WTC11 (cell line): ENCODE results near the gene CXCL12. TPM values are rescaled to one million over a fixed set of nuclear protein-coding genes. Genes with fewer than 3 reads are reported as not detected.

ENCODE experiments used
- ATAC-seq: fragments of 200-7000 bp; cut with Tn5 transposase; 2 replicates; pipeline ENCODE4 v1.10.0; 2021; ENCODE audit warnings: mild to moderate bottlenecking, moderate library complexity
- CTCF ChIA-PET: fragments of 300-600 bp; sonication (Branson Sonifier 250); formaldehyde crosslinking; loops from one replicate; lab custom pipeline; 2021; ENCODE audit warnings: antibody characterized with exemption; lab: Charles Lee
- POLR2A ChIA-PET: fragments of 350-600 bp; sonication (Branson Sonifier 250); formaldehyde crosslinking; loops from one replicate; lab custom pipeline; 2021; ENCODE audit warnings: antibody characterized with exemption; lab: Charles Lee
- DNase-seq: peaks from one replicate; pipeline ENCODE4 v3.0.0; 2021; ENCODE audit warnings: low spot score
- H3K27ac Mint-ChIP-seq: 2 replicates; pipeline ENCODE4 v1.8.0; 2021; ENCODE audit warnings: mixed read lengths
- H3K27me3 Mint-ChIP-seq: 2 replicates; pipeline ENCODE4 v1.8.0; 2021; ENCODE audit warnings: low read depth, mild to moderate bottlenecking, moderate library complexity, mixed read lengths
- H3K36me3 Mint-ChIP-seq: 2 replicates; pipeline ENCODE4 v1.8.0; 2021; ENCODE audit warnings: mixed read lengths
- H3K4me1 Mint-ChIP-seq: 2 replicates; pipeline ENCODE4 v1.8.0; 2022; ENCODE audit warnings: mixed read lengths
- H3K4me3 Mint-ChIP-seq: 2 replicates; pipeline ENCODE4 v1.8.0; 2021; ENCODE audit warnings: mild to moderate bottlenecking, moderate library complexity, mixed read lengths
- H3K9me3 Mint-ChIP-seq: 2 replicates; pipeline ENCODE4 v1.8.0; 2021; ENCODE audit warnings: mixed read lengths
- EMX1 ChIP-seq: fragments of 250-450 bp; sonication (Bioruptor Pico); IDR thresholded peaks from 2 replicates; pipeline ENCODE4 v1.8.0; 2021; ENCODE audit warnings: mild to moderate bottlenecking
- ESRRA ChIP-seq: sonication (generic); formaldehyde crosslinking; IDR thresholded peaks from 2 replicates; pipeline ENCODE4 v1.8.1; 2022; ENCODE audit warnings: mild to moderate bottlenecking, missing genetic modification reagents, borderline replicate concordance
- FOXK1 ChIP-seq: sonication (generic); formaldehyde crosslinking; IDR thresholded peaks from 2 replicates; pipeline ENCODE4 v1.8.0; 2022; ENCODE audit warnings: mild to moderate bottlenecking, moderate library complexity, missing genetic modification reagents
- FOXP4 ChIP-seq: sonication (generic); formaldehyde crosslinking; IDR thresholded peaks from 2 replicates; pipeline ENCODE4 v1.8.0; 2022; ENCODE audit warnings: mild to moderate bottlenecking, missing genetic modification reagents
- GABPB1 ChIP-seq: sonication (generic); formaldehyde crosslinking; IDR thresholded peaks from 2 replicates; pipeline ENCODE4 v1.8.1; 2023; ENCODE audit warnings: mild to moderate bottlenecking, missing genetic modification reagents
- GTF2I ChIP-seq: fragments of 250-450 bp; sonication (Bioruptor Pico); conservative IDR thresholded peaks from 2 replicates; pipeline ENCODE4 v1.4.0; 2021; ENCODE audit warnings: mild to moderate bottlenecking
- IRF2 ChIP-seq: sonication (generic); formaldehyde crosslinking; IDR thresholded peaks from 2 replicates; pipeline ENCODE4 v1.8.0; 2022; ENCODE audit warnings: low read depth, missing genetic modification reagents, borderline replicate concordance
- JUN ChIP-seq: sonication (generic); formaldehyde crosslinking; IDR thresholded peaks from 2 replicates; pipeline ENCODE4 v1.8.0; 2023; ENCODE audit warnings: mild to moderate bottlenecking, missing genetic modification reagents
- KAT7 ChIP-seq: sonication (generic); formaldehyde crosslinking; IDR thresholded peaks from 2 replicates; pipeline ENCODE4 v1.8.1; 2023; ENCODE audit warnings: missing genetic modification reagents, mild to moderate bottlenecking, borderline replicate concordance
- NFE2L1 ChIP-seq: sonication (generic); formaldehyde crosslinking; IDR thresholded peaks from 2 replicates; pipeline ENCODE4 v1.8.1; 2023; ENCODE audit warnings: missing genetic modification reagents
- NR1H2 ChIP-seq: sonication (generic); formaldehyde crosslinking; IDR thresholded peaks from 2 replicates; pipeline ENCODE4 v1.9.0; 2021; ENCODE audit warnings: mild to moderate bottlenecking, moderate library complexity, missing genetic modification reagents
- RELA ChIP-seq: sonication (generic); formaldehyde crosslinking; IDR thresholded peaks from 2 replicates; pipeline ENCODE4 v1.8.1; 2022; ENCODE audit warnings: missing genetic modification reagents, mild to moderate bottlenecking, borderline replicate concordance
- SMAD3 ChIP-seq: sonication (generic); formaldehyde crosslinking; IDR thresholded peaks from 2 replicates; pipeline ENCODE4 v1.8.0; 2022; ENCODE audit warnings: missing genetic modification reagents, mild to moderate bottlenecking, borderline replicate concordance
- SOX15 ChIP-seq: fragments of 250-450 bp; sonication (Bioruptor Pico); IDR thresholded peaks from 2 replicates; pipeline ENCODE4 v1.9.0; 2021; ENCODE audit warnings: mild to moderate bottlenecking
- TEAD4 ChIP-seq: sonication (generic); formaldehyde crosslinking; IDR thresholded peaks from 2 replicates; pipeline ENCODE4 v1.8.0; 2022; ENCODE audit warnings: mild to moderate bottlenecking, missing genetic modification reagents
- USF2 ChIP-seq: sonication (generic); formaldehyde crosslinking; IDR thresholded peaks from 2 replicates; pipeline ENCODE4 v1.8.1; 2023; ENCODE audit warnings: mild to moderate bottlenecking, missing genetic modification reagents, moderate library complexity
- ZBTB43 ChIP-seq: sonication (generic); formaldehyde crosslinking; IDR thresholded peaks from 2 replicates; pipeline ENCODE4 v1.8.1; 2023; ENCODE audit warnings: mild to moderate bottlenecking, missing genetic modification reagents
- ZNF232 ChIP-seq: sonication (generic); formaldehyde crosslinking; IDR thresholded peaks from 2 replicates; pipeline ENCODE4 v1.8.0; 2022; ENCODE audit warnings: mild to moderate bottlenecking, missing genetic modification reagents
- ZNF317 ChIP-seq: sonication (generic); formaldehyde crosslinking; IDR thresholded peaks from 2 replicates; pipeline ENCODE4 v1.8.1; 2023; ENCODE audit warnings: low read depth, mild to moderate bottlenecking, moderate library complexity, missing genetic modification reagents, borderline replicate concordance
- ZNF423 ChIP-seq: fragments of 250-450 bp; sonication (Bioruptor Pico); IDR thresholded peaks from 2 replicates; pipeline ENCODE4 v2.1.2; 2022; ENCODE audit warnings: mild to moderate bottlenecking, moderate library complexity
- ZNF532 ChIP-seq: fragments of 250-450 bp; sonication (Bioruptor Pico); IDR thresholded peaks from 2 replicates; pipeline ENCODE4 v1.9.0; 2021; ENCODE audit warnings: mild to moderate bottlenecking, borderline replicate concordance
- total RNA-seq: library from RNA; stranded (reverse); gene quantifications from 3 replicates; pipeline ENCODE4 v1.2.3, GENCODE V29; 2021
- TF ChIP-seq, protein P1 (sequence below): fragments of 250-450 bp; sonication (Bioruptor Pico); IDR thresholded peaks from 2 replicates; pipeline ENCODE4 v1.9.0; 2021; ENCODE audit warnings: moderate library complexity, mild to moderate bottlenecking, inconsistent platforms, borderline replicate concordance
- TF ChIP-seq, protein P2 (sequence below): sonication (generic); formaldehyde crosslinking; IDR thresholded peaks from 2 replicates; pipeline ENCODE4 v1.8.1; 2023; ENCODE audit warnings: mild to moderate bottlenecking, missing genetic modification reagents

Gene CXCL12
- total RNA-seq, 1 experiment from 2014 or later = 52.4 TPM

DNA sequence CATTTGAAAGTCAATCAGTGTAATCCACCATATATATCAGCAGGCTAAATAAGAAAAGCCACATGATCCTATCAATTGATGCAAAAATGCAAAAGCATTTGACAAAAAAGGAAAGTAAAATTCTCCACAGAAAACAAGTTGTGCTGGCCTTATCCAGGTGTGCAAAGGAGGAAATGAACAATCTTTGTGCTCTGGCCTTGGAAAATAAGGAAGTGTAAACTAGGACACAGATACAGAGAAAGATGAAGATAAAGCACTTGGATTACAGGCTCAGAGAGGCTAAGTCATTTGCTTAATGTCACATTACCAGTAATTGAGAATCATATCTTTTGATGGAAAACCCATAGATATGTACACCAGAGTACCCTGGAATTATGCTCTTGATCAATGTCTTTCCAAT is 54.5 kb downstream of the CXCL12 start:
- Mint-ChIP-seq H3K9me3 (no peaks in the 10 kb centered on the region), H3K4me1 (peaks cover 16% of the 10 kb centered on the region), H3K27ac (no peak overlapping the region), H3K4me3 (no peak overlapping the region), H3K27me3 (peaks cover 3% of the 10 kb centered on the region), H3K36me3 (no peaks in the 10 kb centered on the region)
- ChIA-PET CTCF (no interaction called here), POLR2A (no interaction called here)
- no peak for TF ChIP-seq NFE2L1
- no peak for TF ChIP-seq EMX1
- no peak for TF ChIP-seq SOX15 (CRISPR knock-in tag)
- TF ChIP-seq ZBTB43 (CRISPR knock-in tag) = no peak
- TF ChIP-seq FOXK1 = no peak
- TF ChIP-seq TEAD4 (CRISPR knock-in tag) = no peak
- no peak for TF ChIP-seq JUN (CRISPR knock-in tag)
- no peak for TF ChIP-seq IRF2 (CRISPR knock-in tag)
- no peak for TF ChIP-seq ZNF317
- no peak for TF ChIP-seq KAT7 (CRISPR knock-in tag)
- no peak for TF ChIP-seq FOXP4 (CRISPR knock-in tag)
- TF ChIP-seq ZNF532 (CRISPR knock-in tag) = no peak
- no peak for TF ChIP-seq ZNF232 (CRISPR knock-in tag)
- TF ChIP-seq NR1H2 = no peak
- TF ChIP-seq SMAD3 (CRISPR knock-in tag) = no peak
- TF ChIP-seq, protein P1, sequence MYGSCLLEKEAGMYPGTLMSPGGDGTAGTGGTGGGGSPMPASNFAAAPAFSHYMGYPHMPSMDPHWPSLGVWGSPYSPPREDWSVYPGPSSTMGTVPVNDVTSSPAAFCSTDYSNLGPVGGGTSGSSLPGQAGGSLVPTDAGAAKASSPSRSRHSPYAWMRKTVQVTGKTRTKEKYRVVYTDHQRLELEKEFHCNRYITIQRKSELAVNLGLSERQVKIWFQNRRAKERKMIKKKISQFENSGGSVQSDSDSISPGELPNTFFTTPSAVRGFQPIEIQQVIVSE = no peak
- TF ChIP-seq GABPB1 = no peak
- TF ChIP-seq, protein P2, sequence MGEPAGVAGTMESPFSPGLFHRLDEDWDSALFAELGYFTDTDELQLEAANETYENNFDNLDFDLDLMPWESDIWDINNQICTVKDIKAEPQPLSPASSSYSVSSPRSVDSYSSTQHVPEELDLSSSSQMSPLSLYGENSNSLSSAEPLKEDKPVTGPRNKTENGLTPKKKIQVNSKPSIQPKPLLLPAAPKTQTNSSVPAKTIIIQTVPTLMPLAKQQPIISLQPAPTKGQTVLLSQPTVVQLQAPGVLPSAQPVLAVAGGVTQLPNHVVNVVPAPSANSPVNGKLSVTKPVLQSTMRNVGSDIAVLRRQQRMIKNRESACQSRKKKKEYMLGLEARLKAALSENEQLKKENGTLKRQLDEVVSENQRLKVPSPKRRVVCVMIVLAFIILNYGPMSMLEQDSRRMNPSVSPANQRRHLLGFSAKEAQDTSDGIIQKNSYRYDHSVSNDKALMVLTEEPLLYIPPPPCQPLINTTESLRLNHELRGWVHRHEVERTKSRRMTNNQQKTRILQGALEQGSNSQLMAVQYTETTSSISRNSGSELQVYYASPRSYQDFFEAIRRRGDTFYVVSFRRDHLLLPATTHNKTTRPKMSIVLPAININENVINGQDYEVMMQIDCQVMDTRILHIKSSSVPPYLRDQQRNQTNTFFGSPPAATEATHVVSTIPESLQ (CRISPR knock-in tag) = no peak
- ATAC-seq (no peak), DNase-seq (no peak)

GRCh38 chr10:44327461-44327860 is 57.4 kb downstream of the CXCL12 start:
- TF ChIP-seq NFE2L1 (no peak), GTF2I (no peak), USF2 (CRISPR knock-in tag) (no peak), ZNF423 (no peak), ESRRA (CRISPR knock-in tag) (no peak), RELA (CRISPR knock-in tag) (no peak)
- Mint-ChIP-seq H3K36me3 (no peaks in the 10 kb centered on the region), H3K9me3 (no peaks in the 10 kb centered on the region), H3K27me3 (peaks cover 8% of the 10 kb centered on the region), H3K27ac (no peak overlapping the region), H3K4me1 (peaks cover 4% of the 10 kb centered on the region), H3K4me3 (no peak overlapping the region)
- ATAC-seq = no peak
- no peak for DNase-seq
- POLR2A ChIA-PET = no interaction called here
- CTCF ChIA-PET = no interaction called here
